ENCODE results near the gene VPS35L.
A peak's percentile ranks its signal among the peaks of the same experiment; 100 is the strongest.

VPS35L gene, protein sequence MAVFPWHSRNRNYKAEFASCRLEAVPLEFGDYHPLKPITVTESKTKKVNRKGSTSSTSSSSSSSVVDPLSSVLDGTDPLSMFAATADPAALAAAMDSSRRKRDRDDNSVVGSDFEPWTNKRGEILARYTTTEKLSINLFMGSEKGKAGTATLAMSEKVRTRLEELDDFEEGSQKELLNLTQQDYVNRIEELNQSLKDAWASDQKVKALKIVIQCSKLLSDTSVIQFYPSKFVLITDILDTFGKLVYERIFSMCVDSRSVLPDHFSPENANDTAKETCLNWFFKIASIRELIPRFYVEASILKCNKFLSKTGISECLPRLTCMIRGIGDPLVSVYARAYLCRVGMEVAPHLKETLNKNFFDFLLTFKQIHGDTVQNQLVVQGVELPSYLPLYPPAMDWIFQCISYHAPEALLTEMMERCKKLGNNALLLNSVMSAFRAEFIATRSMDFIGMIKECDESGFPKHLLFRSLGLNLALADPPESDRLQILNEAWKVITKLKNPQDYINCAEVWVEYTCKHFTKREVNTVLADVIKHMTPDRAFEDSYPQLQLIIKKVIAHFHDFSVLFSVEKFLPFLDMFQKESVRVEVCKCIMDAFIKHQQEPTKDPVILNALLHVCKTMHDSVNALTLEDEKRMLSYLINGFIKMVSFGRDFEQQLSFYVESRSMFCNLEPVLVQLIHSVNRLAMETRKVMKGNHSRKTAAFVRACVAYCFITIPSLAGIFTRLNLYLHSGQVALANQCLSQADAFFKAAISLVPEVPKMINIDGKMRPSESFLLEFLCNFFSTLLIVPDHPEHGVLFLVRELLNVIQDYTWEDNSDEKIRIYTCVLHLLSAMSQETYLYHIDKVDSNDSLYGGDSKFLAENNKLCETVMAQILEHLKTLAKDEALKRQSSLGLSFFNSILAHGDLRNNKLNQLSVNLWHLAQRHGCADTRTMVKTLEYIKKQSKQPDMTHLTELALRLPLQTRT

GRCh38 chr16:19555186-19555937, at the start of gene VPS35L:
Gene VPS35L (plus strand): TSS chr16:19555703. CDS start chr16:19555730, 27 bp downstream.
- DNase-seq (ENCODE audit: low read depth in 3 of 3), result peak; percentile 92 to 95 (median 93)

DNA sequence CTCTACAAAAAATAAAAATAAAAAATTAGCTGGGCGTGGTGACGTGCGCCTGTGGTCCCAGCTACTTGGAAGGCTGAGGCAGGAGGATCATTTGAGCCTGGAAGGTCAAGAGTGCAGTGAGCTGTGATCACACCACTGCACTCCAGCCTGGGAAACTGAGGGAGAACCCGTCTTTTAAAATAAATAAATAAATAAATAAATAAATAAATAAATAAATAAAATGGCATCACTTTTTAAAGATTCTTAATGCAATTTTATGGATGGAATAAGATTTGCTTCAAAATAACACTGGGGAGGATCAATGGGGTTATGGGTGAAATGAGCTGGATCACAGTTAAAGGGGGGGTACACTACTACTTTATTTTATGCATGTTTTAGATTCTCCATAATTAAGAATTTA, 48.5 kb upstream of the VPS35L start:
- DNase-seq (ENCODE audit: low read depth in 3 of 3), result no peak

DNA sequence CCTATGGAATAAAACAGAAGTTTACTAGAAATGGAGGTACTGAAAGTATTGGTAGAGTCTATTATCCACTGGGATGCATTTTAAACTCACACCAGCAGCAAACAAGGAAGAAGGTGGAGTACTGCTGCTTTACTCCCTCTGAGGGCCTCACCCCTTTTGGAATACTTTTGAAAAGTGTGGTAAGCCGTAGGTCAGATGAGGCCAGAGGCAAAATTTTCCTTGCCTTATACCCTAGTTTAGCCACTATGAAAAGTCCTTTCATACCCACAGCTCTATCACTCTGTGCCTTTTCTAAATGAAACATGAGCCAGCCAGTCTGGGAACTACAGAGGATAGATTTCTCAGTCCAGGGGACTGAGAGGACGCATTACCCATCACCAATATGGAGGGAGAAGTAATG, 47.6 kb upstream of the VPS35L start:
- DNase-seq (ENCODE audit: low read depth in 3 of 3), result no peak

DNA sequence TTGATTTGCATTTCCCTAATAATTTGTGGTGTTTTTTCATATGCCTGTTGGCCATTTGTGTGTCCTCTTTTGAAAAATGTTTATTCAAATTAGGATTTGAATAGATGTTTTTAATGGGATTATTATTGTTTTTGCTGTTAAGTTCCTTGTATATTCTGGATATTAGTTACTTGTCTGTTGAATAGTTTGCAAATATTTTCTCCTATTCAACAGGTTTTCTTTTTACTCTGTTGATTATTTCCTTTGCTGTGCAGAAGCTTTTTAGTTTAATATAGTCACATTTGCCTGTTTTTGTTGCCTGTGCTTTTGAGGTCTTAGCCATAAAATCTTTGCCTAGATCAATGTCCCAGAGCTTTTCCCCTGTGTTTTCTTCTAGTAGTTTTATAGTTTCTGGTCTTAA, 43.2 kb upstream of the VPS35L start:
- no peak for DNase-seq (ENCODE audit: low read depth in 3 of 3)

DNA sequence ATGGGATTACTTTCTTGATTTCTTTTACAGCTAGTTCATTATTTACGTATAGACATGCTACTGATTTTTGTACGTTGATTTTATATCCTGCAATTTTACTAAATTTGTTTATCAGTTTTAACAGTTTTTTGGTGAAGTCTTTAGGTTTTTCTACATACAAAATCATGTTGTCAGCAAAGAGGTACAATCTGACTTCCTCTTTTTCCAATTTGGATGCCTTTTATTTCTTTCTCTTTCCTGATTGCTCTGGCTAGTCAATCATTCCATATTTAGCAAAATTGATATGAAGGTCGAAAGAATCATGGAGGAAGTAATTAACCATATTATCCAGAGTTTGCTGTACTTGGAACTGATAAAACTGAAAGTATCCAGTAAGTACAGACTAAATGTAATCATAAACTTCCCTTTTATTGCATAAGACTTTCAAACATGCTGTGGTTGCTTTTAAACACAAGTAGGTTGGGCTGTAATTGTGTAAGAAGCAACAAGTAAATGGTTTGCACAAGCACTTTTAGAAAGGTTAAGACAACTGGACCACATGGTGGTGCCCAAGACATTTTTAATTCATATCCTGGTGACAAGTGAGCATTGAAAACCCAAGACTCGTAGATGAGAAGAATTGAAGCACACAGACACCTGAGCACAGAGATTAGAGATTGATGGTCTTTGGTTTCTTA, 42.0 kb upstream of the VPS35L start:
- DNase-seq (ENCODE audit: low read depth in 3 of 3), result no peak

GRCh38 chr16:19515757-19516156, 39.7 kb upstream of the VPS35L start:
- no peak for DNase-seq (ENCODE audit: low read depth in 3 of 3)

DNA sequence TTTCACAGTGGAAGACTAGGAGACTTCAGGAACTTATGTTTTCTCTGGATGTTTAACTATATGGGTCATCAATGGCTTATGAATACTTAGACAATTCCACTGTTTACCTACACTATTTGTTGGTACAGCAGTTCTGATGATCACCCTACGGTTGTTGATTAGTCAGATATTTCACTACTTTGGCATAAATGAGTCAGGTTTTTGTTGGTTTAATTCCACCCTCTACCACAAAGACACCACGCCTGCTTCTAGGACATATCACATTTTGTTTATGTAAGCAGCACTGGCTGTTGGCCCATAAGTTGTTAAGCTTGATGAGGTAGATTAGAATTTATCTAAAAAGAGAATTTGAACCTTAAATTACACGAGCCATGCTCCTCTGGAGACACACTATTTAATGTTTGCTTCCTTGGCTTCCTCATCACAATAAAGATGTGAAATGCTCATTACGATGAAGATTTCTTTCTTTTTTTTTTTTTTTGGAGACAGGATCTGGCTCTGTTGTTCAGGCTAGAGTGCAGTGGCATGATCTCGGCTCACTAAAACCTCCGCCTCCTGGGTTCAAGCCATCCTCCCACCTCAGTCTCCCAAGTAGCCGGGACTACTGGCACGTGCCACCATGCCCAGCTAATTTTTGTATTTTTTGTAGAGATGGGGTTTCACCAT, 37.9 kb upstream of the VPS35L start:
- no peak for DNase-seq (ENCODE audit: low read depth in 3 of 3)

GRCh38 chr16:19518388-19518787, 37.1 kb upstream of the VPS35L start:
- DNase-seq (ENCODE audit: low read depth in 3 of 3), result no peak

DNA sequence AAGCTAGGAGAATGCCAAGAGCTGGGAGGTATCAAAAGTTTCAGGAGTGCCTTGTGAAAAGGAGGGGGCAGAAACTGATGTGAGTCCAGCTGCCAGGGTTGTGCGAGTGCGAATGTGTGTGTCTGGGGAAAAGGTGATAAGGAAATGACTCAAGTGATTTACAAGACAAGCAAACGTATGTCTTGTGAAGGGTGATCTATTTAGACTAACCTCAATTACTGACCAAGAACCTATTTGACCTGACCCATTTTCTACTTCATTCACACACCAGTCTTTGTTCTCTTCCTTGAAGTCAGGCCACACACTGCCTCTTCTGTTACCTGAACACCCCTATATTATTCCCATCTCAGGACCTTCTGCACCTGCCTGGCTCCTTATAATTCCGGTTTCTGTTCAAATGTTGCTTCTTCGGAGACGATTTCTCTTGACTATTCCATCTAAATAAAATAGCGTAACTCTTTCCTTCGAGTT, 34.6 kb upstream of the VPS35L start:
- DNase-seq (ENCODE audit: low read depth in 3 of 3), result no peak

DNA sequence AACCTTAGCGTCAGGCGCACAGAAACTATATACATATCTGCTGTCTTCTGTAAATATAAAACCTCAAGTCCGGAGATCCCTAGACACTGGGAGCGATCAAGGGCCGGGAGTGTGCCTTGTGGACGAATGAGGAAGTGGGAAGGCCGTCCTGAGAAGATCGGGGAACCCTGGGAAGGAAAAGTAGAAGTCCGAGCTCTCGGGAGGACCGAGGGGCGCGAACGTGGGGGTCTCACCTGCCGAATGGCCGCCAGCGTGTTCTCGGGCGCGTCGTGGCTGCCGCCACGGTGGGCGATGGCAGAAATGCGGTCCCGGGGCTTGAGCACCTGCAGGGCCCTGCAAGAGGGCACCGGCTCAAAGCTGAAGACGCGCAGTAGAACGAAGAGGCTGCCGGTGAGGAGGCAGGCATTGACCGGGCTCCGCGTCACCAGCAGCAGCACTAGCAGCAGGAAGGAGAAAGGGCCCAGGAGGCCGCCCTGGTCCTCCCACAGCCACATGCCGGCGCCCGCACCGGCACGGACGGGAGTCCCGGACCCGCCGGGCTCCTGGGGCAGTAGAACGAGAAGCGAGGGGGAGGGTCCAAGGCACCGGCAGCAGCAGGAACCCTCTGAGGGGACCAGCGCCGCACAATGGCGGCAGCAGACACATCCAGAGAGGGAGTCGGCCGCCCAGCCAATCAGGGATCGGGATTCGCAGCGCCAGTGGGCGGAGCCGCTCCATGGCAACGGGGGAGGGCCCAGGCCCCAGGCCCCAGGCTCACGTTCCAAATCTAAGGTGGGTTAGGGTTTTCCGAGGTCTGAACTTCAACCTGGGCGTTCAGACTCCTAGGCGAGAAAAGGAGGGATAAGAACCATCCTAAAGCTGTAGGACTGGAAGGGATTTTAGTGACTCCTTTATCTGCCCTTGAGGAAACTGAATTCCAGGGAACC, 33.8 kb upstream of the VPS35L start, which contains the start of gene GDE1:
GDE1 (minus strand) TSS at position 628 of the 926 bp plus-strand sequence; CDS start at position 494, 134 bp downstream.
- DNase-seq (ENCODE audit: low read depth in 3 of 3), result peak; percentile 90 to 91 (median 91)

DNA sequence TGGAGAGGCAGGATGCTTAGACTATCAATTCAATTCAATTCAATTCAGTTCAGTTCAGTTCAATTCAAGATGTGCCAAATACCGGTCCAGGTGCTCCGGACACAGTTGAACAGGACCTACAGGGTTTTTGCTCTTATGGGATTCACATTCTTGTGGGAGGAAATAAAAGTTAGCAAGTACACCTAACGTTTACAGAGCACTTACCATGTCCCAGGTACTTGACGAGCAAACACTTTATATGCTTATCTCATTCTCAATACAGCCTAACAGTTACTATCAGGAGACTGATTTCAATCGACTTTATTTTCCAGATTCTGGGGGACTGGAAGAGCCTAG, 33.1 kb upstream of the VPS35L start:
- no peak for DNase-seq (ENCODE audit: low read depth in 3 of 3)

- DNase-seq (ENCODE audit: low read depth in 3 of 3), result no peak
Observed at GRCh38 chr16:19522760-19523159, 32.7 kb upstream of the VPS35L start.

GRCh38 chr16:19523184-19523558, 32.3 kb upstream of the VPS35L start:
- no peak for DNase-seq (ENCODE audit: low read depth in 3 of 3)

DNA sequence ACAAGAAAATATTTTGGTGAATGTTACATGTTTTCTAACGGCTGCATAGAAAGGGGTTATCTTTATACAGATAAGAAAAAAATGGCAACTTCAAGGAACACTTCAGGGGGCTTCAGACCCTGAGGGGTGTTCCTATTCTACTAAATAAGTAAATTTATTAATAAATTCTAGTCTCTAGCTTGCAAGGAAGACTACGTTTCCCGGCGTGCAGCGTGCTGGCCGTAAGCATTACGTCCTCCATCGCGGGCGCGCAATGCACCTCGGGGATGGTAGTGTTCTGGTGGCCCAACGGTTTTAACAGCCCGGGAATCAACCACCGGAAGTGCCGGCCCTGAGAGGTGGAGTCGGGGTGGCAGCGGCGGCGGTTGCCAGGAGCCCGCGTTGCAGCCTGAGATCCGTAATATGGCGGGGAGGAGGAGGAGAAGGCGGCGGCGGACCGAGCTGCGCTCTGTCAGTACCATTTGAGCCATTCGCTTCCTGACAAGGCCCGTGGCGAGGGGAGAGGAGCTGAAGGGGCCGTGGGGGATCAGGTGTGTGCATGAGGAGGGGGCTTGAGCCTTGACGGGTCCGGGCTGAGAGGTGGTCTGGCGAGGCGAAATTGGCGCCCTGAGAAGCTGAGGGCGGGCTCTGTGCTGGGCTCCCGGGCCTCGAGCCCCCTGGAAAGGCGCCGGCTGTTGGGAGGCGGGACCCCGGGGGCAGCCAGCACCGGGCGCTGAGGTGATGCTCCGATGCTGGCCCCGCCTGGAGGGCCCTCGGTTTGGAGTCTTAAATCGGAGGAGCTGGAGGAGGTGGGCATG, 31.7 kb upstream of the VPS35L start, which contains the start of gene CCP110:
CCP110 (plus strand) TSS at position 384 of the 797 bp plus-strand sequence. CDS start 3,940 bp downstream, outside the sequence.
- peak; percentile 87 to 88 (median 87) for DNase-seq (ENCODE audit: low read depth in 3 of 3)

- DNase-seq (ENCODE audit: low read depth in 3 of 3), result no peak
Observed at GRCh38 chr16:19524356-19524615, 31.2 kb upstream of the VPS35L start.

- DNase-seq (ENCODE audit: low read depth in 3 of 3), result no peak
Observed at GRCh38 chr16:19524616-19525384, 30.7 kb upstream of the VPS35L start.

GRCh38 chr16:19525385-19525723, 30.1 kb upstream of the VPS35L start:
- DNase-seq (ENCODE audit: low read depth in 3 of 3), result no peak

DNA sequence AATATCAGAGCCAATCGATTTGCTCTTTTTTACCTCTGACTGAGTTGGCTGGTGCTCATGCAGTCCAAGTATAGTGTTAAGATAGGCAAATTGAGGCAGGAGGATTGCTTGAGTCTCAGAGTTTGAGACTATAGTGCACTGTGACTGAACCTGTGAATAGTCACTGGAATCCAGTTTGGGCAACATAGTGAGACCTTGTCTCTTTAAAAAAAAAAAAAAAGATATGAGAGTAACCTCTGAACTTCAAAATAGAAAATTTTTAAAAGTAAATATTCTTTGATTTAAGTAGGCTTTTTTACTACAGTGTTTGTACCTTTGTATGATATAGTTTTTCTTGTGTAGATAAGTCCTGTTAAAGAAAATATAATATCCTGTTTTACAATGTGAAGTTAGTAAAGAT, 28.3 kb upstream of the VPS35L start:
- DNase-seq (ENCODE audit: low read depth in 3 of 3), result no peak
